ENCODE data around the gene TRPM3.

TRPM3 gene

DNA sequence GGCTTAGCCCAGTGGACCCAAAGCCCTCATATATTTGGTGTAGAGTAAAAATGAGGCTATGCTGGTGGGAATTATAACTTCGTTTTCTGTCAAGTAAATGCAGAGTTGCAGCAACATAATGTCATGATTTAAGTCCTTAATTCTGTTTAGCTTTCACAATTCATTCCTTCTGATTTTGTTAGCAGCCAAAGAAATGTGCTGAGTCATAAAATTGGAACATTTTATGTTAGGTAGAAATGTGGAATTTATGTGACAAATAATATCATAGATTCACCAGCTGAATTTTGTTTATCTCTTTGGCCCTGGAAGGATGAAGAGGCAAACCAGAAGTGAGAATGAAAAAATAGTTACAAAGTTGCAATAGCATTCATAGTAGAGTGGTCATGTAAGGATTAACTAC is 247.0 kb downstream of the TRPM3 start:
- no peak overlapping the region for H3K4me3 ChIP-seq (ENCODE audit: low read depth, low read length)
- no peaks in the 10 kb centered on the region for H3K27me3 ChIP-seq (ENCODE audit: control insufficient read depth, insufficient read depth, low read length)
- H3K9ac ChIP-seq: no peak overlapping the region
- no peaks in the 10 kb centered on the region for H3K36me3 ChIP-seq (ENCODE audit: control insufficient read depth, insufficient read depth, low read length)
- H3K4me1 ChIP-seq: no peaks in the 10 kb centered on the region
- H3K27ac ChIP-seq: no peak overlapping the region
- TF ChIP-seq, protein P1, sequence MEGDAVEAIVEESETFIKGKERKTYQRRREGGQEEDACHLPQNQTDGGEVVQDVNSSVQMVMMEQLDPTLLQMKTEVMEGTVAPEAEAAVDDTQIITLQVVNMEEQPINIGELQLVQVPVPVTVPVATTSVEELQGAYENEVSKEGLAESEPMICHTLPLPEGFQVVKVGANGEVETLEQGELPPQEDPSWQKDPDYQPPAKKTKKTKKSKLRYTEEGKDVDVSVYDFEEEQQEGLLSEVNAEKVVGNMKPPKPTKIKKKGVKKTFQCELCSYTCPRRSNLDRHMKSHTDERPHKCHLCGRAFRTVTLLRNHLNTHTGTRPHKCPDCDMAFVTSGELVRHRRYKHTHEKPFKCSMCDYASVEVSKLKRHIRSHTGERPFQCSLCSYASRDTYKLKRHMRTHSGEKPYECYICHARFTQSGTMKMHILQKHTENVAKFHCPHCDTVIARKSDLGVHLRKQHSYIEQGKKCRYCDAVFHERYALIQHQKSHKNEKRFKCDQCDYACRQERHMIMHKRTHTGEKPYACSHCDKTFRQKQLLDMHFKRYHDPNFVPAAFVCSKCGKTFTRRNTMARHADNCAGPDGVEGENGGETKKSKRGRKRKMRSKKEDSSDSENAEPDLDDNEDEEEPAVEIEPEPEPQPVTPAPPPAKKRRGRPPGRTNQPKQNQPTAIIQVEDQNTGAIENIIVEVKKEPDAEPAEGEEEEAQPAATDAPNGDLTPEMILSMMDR (IDR thresholded peaks at IDR 0.05): no peak
- H2AFZ ChIP-seq: no peak overlapping the region
- no peak overlapping the region for H3K4me2 ChIP-seq (ENCODE audit: low read length)
- no peaks in the 10 kb centered on the region for H3K9me3 ChIP-seq (ENCODE audit: control insufficient read depth, low read length)
- no peaks in the 10 kb centered on the region for H3K79me2 ChIP-seq

DNA sequence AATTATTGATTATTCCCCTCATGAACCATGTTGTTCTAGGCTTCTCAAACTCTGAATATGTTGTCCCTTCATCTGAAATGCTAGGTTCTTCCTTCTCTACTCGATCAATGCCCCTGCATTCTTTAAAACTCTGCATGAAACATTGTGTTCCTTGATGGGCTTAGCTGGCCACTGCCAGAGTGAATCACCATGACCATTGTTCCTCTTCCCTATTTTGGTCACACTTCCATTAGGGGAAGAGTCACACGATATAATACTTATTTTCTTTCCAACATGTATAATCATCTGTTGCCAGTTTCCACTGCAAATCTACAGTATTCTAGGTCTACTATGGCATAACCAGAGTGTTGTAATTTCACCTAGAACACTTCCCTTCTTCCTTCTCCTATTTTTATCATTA is 247.9 kb downstream of the TRPM3 start:
- TF ChIP-seq, protein P1 (IDR thresholded peaks at IDR 0.05): no peak
- no peaks in the 10 kb centered on the region for H3K4me1 ChIP-seq
- H2AFZ ChIP-seq: no peak overlapping the region
- no peak overlapping the region for H3K9ac ChIP-seq
- no peaks in the 10 kb centered on the region for H3K27me3 ChIP-seq (ENCODE audit: control insufficient read depth, insufficient read depth, low read length)
- H3K27ac ChIP-seq: no peak overlapping the region
- no peaks in the 10 kb centered on the region for H3K79me2 ChIP-seq
- H3K36me3 ChIP-seq (ENCODE audit: control insufficient read depth, insufficient read depth, low read length): no peaks in the 10 kb centered on the region
- no peak overlapping the region for H3K4me3 ChIP-seq (ENCODE audit: low read depth, low read length)
- H3K9me3 ChIP-seq (ENCODE audit: control insufficient read depth, low read length): no peaks in the 10 kb centered on the region
- H3K4me2 ChIP-seq (ENCODE audit: low read length): no peak overlapping the region

DNA sequence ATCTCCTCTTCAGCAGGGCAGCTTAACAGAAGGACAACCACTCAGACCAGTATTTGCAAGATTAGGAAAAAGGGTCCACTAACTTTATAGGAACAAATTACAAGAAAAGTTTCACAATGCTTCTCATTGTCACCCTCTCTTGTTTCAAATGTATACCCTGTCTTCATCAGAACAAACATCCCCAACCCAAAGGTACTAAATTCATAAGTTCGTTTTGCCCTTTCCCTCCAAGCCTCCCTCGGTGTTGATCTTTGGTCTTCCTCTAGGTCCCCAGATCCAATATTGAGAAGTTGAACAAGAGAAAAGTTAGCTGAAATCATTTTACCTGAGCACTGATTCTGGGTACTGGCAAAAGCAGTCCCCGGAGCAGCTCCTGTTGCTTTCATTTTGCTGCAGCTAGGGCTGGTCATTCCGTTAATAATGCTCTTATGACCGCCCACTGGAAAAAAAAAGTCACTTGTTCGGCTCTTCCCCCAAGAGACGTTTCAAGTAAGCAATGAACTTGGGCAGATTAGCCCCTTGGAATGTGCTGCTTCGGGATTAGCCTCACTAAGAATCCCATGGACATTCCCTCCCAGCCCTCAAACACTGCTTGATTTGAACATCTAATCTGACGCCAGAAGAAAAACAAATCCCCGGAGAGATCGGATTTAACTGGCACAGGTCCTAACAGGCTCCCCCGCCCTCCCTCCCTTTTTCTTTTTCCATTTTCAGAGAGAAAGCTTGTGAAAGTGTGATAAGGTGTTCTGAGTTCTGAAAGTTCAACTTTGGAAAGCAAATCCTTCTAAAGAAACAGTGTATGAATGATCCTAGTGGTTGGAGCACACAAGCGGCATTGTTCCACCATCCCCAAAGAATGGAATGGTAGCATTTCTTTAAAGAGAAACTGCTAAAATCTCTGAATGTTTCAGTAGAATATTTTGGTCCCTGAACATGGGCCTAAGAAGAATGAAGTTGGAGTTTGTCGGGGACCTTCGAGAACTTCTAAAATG is 252.5 kb downstream of the TRPM3 start:
- Histone ChIP-seq H3K4me3 (ENCODE audit: low read depth, low read length) (no peak overlapping the region), H3K27ac (no peak overlapping the region)

DNA sequence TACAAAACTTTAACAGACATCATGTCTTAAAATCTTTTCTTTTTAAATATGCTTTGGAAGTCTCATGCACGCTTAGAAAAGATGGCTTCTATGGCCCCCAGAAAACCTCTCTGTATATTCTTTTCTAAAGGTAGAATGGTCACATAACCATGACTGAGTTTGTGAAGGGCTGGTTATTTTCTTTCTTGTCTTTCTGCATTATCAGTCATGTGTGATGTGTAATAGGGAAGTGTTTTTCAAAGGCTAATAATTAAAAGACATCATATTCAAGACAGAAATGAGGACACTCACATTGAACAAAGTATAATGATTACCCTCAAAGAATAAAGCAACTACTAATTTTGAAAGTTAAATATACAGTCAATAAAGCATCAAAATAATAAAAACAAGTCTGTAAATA is 253.4 kb downstream of the TRPM3 start:
- Histone ChIP-seq H3K79me2 (no peaks in the 10 kb centered on the region), H3K9ac (no peak overlapping the region), H3K27ac (no peak overlapping the region), H3K4me2 (ENCODE audit: low read length) (no peak overlapping the region), H3K36me3 (ENCODE audit: control insufficient read depth, insufficient read depth, low read length) (no peaks in the 10 kb centered on the region), H3K4me1 (no peaks in the 10 kb centered on the region), H2AFZ (no peak overlapping the region), H3K9me3 (ENCODE audit: control insufficient read depth, low read length) (no peaks in the 10 kb centered on the region), H3K4me3 (ENCODE audit: low read depth, low read length) (no peak overlapping the region), H3K27me3 (ENCODE audit: control insufficient read depth, insufficient read depth, low read length) (no peaks in the 10 kb centered on the region)
- TF ChIP-seq, protein P1 (IDR thresholded peaks at IDR 0.05): no peak

More for the DNA sequence above, 252.5 kb downstream of the TRPM3 start:
- no peaks in the 10 kb centered on the region for H3K27me3 ChIP-seq (ENCODE audit: control insufficient read depth, insufficient read depth, low read length)
- TF ChIP-seq, protein P1 (IDR thresholded peaks at IDR 0.05): no peak
- H3K9me3 ChIP-seq (ENCODE audit: control insufficient read depth, low read length): no peaks in the 10 kb centered on the region
- peak overlapping the region; percentile 22 for H2AFZ ChIP-seq
- H3K36me3 ChIP-seq (ENCODE audit: control insufficient read depth, insufficient read depth, low read length): no peaks in the 10 kb centered on the region
- peak overlapping the region; percentile 27 for H3K4me2 ChIP-seq (ENCODE audit: low read length)
- no peaks in the 10 kb centered on the region for H3K79me2 ChIP-seq
- H3K9ac ChIP-seq: no peak overlapping the region
- no peaks in the 10 kb centered on the region for H3K4me1 ChIP-seq
